ENCODE measurements around the gene GABRD.

The GABRD gene

GRCh38 chr1:2003541-2004131 is 15.5 kb upstream of the GABRD start, which contains the start of gene CFAP74:
CFAP74 (minus strand) TSS chr1:2003786; CDS start chr1:1990956, 12,830 bp downstream.
- Histone ChIP-seq H3K36me3 (ENCODE audit: control insufficient read depth, insufficient read depth, low read length) (no peaks in the 10 kb centered on the region), H3K27me3 (replicated peaks; ENCODE audit: control insufficient read depth, insufficient read depth, low read length) (no peaks in the 10 kb centered on the region), H3K4me3 (replicated peaks; ENCODE audit: low read depth, low read length) (no peak within 1 kb of the TSS)
- no peak for TF ChIP-seq CTCF (IDR thresholded peaks at IDR 0.05; ENCODE audit: insufficient read depth, low read length, poor library complexity, severe bottlenecking)
- DNase-seq (ENCODE audit: extremely low read depth, insufficient read length): no peak

DNA sequence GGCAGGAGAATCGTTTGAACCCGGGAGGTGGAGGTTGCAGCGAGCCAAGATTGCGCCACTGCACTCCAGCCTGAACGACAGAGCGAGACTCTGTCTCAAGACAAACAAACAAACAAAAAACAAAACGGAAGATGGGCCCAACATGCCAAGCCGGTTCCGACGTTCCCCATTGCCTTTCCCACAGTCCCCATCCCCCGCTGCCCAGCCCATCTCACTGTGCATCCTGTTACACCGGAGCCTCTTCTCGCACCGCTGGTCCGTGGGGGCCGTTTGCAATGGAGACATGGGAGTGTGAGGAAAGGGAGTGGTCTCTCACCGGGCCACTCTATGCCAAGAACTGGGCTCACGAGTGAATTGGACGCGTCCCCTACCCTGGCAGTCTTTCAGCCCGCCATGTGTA is 14.3 kb upstream of the GABRD start:
- no peaks in the 10 kb centered on the region for H3K36me3 ChIP-seq (ENCODE audit: control insufficient read depth, insufficient read depth, low read length)
- TF ChIP-seq CTCF (IDR thresholded peaks at IDR 0.05; ENCODE audit: insufficient read depth, low read length, poor library complexity, severe bottlenecking): no peak

GRCh38 chr1:2009101-2010053 is 9.8 kb upstream of the GABRD start:
- no peak for DNase-seq (ENCODE audit: extremely low read depth, insufficient read length)
- H3K27me3 ChIP-seq (replicated peaks; ENCODE audit: control insufficient read depth, insufficient read depth, low read length): no peaks in the 10 kb centered on the region
- no peak overlapping the region for H3K4me3 ChIP-seq (replicated peaks; ENCODE audit: low read depth, low read length)
- no peak for TF ChIP-seq CTCF (IDR thresholded peaks at IDR 0.05; ENCODE audit: insufficient read depth, low read length, poor library complexity, severe bottlenecking)
- H3K36me3 ChIP-seq (ENCODE audit: control insufficient read depth, insufficient read depth, low read length): no peaks in the 10 kb centered on the region

More for the DNA sequence above, 14.3 kb upstream of the GABRD start:
- H3K4me3 ChIP-seq (replicated peaks; ENCODE audit: low read depth, low read length): no peak overlapping the region
- DNase-seq (ENCODE audit: extremely low read depth, insufficient read length): no peak
- H3K27me3 ChIP-seq (replicated peaks; ENCODE audit: control insufficient read depth, insufficient read depth, low read length): no peaks in the 10 kb centered on the region

DNA sequence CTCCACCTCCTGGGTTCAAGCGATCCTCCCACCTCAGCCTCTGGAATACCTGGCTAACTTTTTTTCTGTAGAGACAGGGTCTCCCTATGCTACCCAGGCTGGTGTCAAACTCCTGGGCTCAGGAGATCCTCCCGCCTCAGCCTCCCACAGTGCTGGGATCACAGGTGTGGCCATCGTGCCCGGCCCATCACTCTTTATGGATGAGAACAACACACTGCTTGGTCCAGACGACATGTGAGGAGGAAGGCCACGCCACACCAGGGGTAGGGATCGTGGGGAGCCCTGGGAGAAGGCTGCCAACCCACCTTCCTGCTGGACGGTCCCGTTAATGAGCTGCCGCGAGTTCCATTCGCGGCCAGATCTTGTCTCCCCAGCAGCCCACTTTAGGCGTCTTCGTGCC is 5.0 kb upstream of the GABRD start:
- H3K36me3 ChIP-seq (ENCODE audit: control insufficient read depth, insufficient read depth, low read length): no peaks in the 10 kb centered on the region
- no peak for TF ChIP-seq CTCF (IDR thresholded peaks at IDR 0.05; ENCODE audit: insufficient read depth, low read length, poor library complexity, severe bottlenecking)

GRCh38 chr1:2014741-2015735 is 4.1 kb upstream of the GABRD start:
- Histone ChIP-seq H3K27me3 (replicated peaks; ENCODE audit: control insufficient read depth, insufficient read depth, low read length) (peaks cover 3% of the 10 kb centered on the region), H3K4me3 (replicated peaks; ENCODE audit: low read depth, low read length) (no peak overlapping the region), H3K36me3 (ENCODE audit: control insufficient read depth, insufficient read depth, low read length) (no peaks in the 10 kb centered on the region)
- no peak for TF ChIP-seq CTCF (IDR thresholded peaks at IDR 0.05; ENCODE audit: insufficient read depth, low read length, poor library complexity, severe bottlenecking)
- DNase-seq (ENCODE audit: extremely low read depth, insufficient read length): no peak

More for the DNA sequence above, 5.0 kb upstream of the GABRD start:
- DNase-seq (ENCODE audit: extremely low read depth, insufficient read length): no peak
- no peak overlapping the region for H3K4me3 ChIP-seq (replicated peaks; ENCODE audit: low read depth, low read length)
- peaks cover 3% of the 10 kb centered on the region for H3K27me3 ChIP-seq (replicated peaks; ENCODE audit: control insufficient read depth, insufficient read depth, low read length)

All from GM06990 (cell line).